HCT116 (cell line): ENCODE data around the gene DGKB. TPM values are rescaled to one million over a fixed set of nuclear protein-coding genes. Genes with fewer than 3 reads are reported as not detected.

Experiments used
- ATAC-seq: fragments of 200-7000 bp; cut with Tn5 transposase; 2 replicates; pipeline ENCODE4 v1.9.1; 2020; ENCODE audit warnings: mild to moderate bottlenecking, moderate library complexity
- BruUV-seq: library from RNA; stranded (reverse); fragments of 400-500 nt; replicated peaks from 2 replicates; lab custom pipeline; 2021; lab: Mats Ljungman, UMichigan
- CTCF ChIA-PET: fragments of 300-600 bp; sonication (Branson Sonifier 250); formaldehyde crosslinking; loops from one replicate; lab custom pipeline; 2021; ENCODE audit warnings: antibody characterized with exemption; lab: Charles Lee
- POLR2A ChIA-PET: fragments of 300-600, 350-600 bp; sonication (Branson Sonifier 250); formaldehyde crosslinking; loops from one replicate; lab custom pipeline; 2021; ENCODE audit warnings: antibody characterized with exemption; lab: Charles Lee
- RAD21 ChIA-PET, 2 experiments: fragments of 300-600 bp; sonication (Branson Sonifier 250); formaldehyde crosslinking; loops; one replicate each; lab custom pipeline; 2023; ENCODE audit warnings: low total read pairs in 2 of 2; ENCODE audit not compliant: uncharacterized antibody in 2 of 2, unreplicated experiment in 2 of 2, low non-redundant PET in 1 of 2; lab: Charles Lee
- DNase-seq: peaks from one replicate; pipeline ENCODE4 v3.0.0-alpha.2; 2010; ENCODE audit warnings: low read depth, low spot score
- H2AFZ ChIP-seq: fragments of 200-600 bp; shearing (Covaris generic), sonication (generic); 2 replicates; pipeline ENCODE4 v1.6.1; 2017; ENCODE audit warnings: low read depth, mixed run types, mixed read lengths, antibody characterized with exemption, low read length; ENCODE audit not compliant: poor library complexity, severe bottlenecking
- H3K27ac ChIP-seq: 2 replicates; pipeline ENCODE4 v1.5.1; 2012; ENCODE audit warnings: low read depth, low read length
- H3K27me3 ChIP-seq: fragments of 200-600 bp; sonication (generic); 2 replicates; pipeline ENCODE4 v1.6.1; 2016; ENCODE audit warnings: mixed run types, low read length, mixed read lengths; ENCODE audit not compliant: insufficient read depth
- H3K36me3 ChIP-seq, 2 experiments: fragments of 200-500 bp in 1 of 2; fragments of 200-600 bp in 1 of 2; sonication (Bioruptor generic) in 1 of 2; sonication (generic) in 1 of 2; 2 replicates each; pipeline versions ENCODE4 v1.5.1 to v1.6.1; 2014 to 2016; ENCODE audit warnings: low read length in 2 of 2, inconsistent platforms in 1 of 2, mixed read lengths in 1 of 2, mixed run types in 1 of 2; ENCODE audit not compliant: insufficient read depth in 2 of 2, control insufficient read depth in 1 of 2
- H3K4me1 ChIP-seq, 2 experiments: fragments of 200-600 bp in 1 of 2; sonication (generic) in 1 of 2; 2 replicates each; pipeline versions ENCODE4 v1.5.1 to v1.6.1; 2012 to 2017; ENCODE audit warnings: low read length in 2 of 2, inconsistent platforms in 1 of 2, mild to moderate bottlenecking in 1 of 2, mixed read lengths in 1 of 2, mixed run types in 1 of 2, moderate library complexity in 1 of 2; ENCODE audit not compliant: insufficient read depth in 2 of 2, control insufficient read depth in 1 of 2
- H3K4me2 ChIP-seq: fragments of 200-600 bp; sonication (generic); 2 replicates; pipeline ENCODE4 v1.6.1; 2017; ENCODE audit warnings: mixed run types, low read length, mixed read lengths
- H3K4me3 ChIP-seq, 2 experiments: fragments of 200-600 bp in 1 of 2; sonication (generic) in 1 of 2; replicated peaks in 1 of 2; 2 replicates each; pipeline ENCODE4 v1.5.1; 2011 to 2016; ENCODE audit warnings: low read length in 2 of 2, control low read depth in 1 of 2, low read depth in 1 of 2, mild to moderate bottlenecking in 1 of 2, mixed read lengths in 1 of 2, mixed run types in 1 of 2
- H3K79me2 ChIP-seq: fragments of 200-600 bp; sonication (generic); 2 replicates; pipeline ENCODE4 v1.6.1; 2017; ENCODE audit warnings: mild to moderate bottlenecking, mixed run types, low read length, moderate library complexity, mixed read lengths; ENCODE audit not compliant: insufficient read depth
- H3K9ac ChIP-seq: fragments of 200-600 bp; sonication (generic); 2 replicates; pipeline ENCODE4 v1.6.1; 2016; ENCODE audit warnings: low read length, mixed read lengths
- H3K9me2 ChIP-seq: fragments of 200-600 bp; sonication (generic), shearing (Covaris generic); 2 replicates; pipeline ENCODE4 v1.6.1; 2017; ENCODE audit warnings: mixed run types, mild to moderate bottlenecking, moderate library complexity; ENCODE audit not compliant: insufficient read depth
- H3K9me3 ChIP-seq, 2 experiments: fragments of 200-500 bp in 1 of 2; fragments of 200-600 bp in 1 of 2; sonication (Bioruptor generic) in 1 of 2; sonication (generic) in 1 of 2; 2 replicates each; pipeline ENCODE4 v1.6.1; 2014 to 2017; ENCODE audit warnings: low read length in 2 of 2, mixed read lengths in 2 of 2, inconsistent platforms in 1 of 2, low read depth in 1 of 2, mild to moderate bottlenecking in 1 of 2, mixed run types in 1 of 2, moderate library complexity in 1 of 2; ENCODE audit not compliant: control insufficient read depth in 1 of 2, insufficient read depth in 1 of 2
- H4K20me1 ChIP-seq: fragments of 200-600 bp; sonication (generic), shearing (Covaris generic); 2 replicates; pipeline ENCODE4 v1.6.1; 2017; ENCODE audit warnings: mixed run types, mild to moderate bottlenecking, moderate library complexity; ENCODE audit not compliant: insufficient read depth
- ELF1 ChIP-seq: IDR thresholded peaks from 2 replicates; pipeline ENCODE4 v1.6.1; 2012; ENCODE audit warnings: low read depth, borderline replicate concordance
- EZH2 ChIP-seq: fragments of 200-600 bp; sonication (generic); IDR thresholded peaks from 2 replicates; pipeline ENCODE4 v1.6.1; 2017; ENCODE audit warnings: antibody characterized with exemption, mixed run types
- FOSL1 ChIP-seq: IDR thresholded peaks from 2 replicates; pipeline ENCODE4 v1.6.1; 2012; ENCODE audit warnings: low read depth
- JUND ChIP-seq: IDR thresholded peaks from 2 replicates; pipeline ENCODE4 v1.6.1; 2012
- MAX ChIP-seq: IDR thresholded peaks from 2 replicates; pipeline ENCODE4 v1.6.1; 2012
- POLR2A ChIP-seq: IDR thresholded peaks from 2 replicates; pipeline ENCODE4 v1.7.0; 2011; ENCODE audit warnings: borderline replicate concordance; ENCODE audit not compliant: insufficient read depth, insufficient read length; ENCODE audit errors: extremely low read depth
- POLR2AphosphoS5 ChIP-seq: IDR thresholded peaks from 2 replicates; pipeline ENCODE4 v1.6.1; 2011; ENCODE audit warnings: mild to moderate bottlenecking, low read depth, low read length, moderate library complexity
- RAD21 ChIP-seq: IDR thresholded peaks from 2 replicates; pipeline ENCODE4 v1.6.1; 2012; ENCODE audit warnings: low read depth, mild to moderate bottlenecking
- REST ChIP-seq: IDR thresholded peaks from 2 replicates; pipeline ENCODE4 v1.6.1; 2012; ENCODE audit warnings: low read depth
- SIN3A ChIP-seq: IDR thresholded peaks from 2 replicates; pipeline ENCODE4 v1.6.1; 2012; ENCODE audit warnings: low read depth
- SRF ChIP-seq: IDR thresholded peaks from 2 replicates; pipeline ENCODE4 v1.6.1; 2012; ENCODE audit warnings: low read depth
- TCF7L2 ChIP-seq: IDR thresholded peaks from 2 replicates; pipeline ENCODE4 v1.7.0; 2011; ENCODE audit warnings: borderline replicate concordance, inconsistent platforms; ENCODE audit not compliant: insufficient read depth, insufficient read length; ENCODE audit errors: extremely low read depth
- ZBTB33 ChIP-seq: IDR thresholded peaks from 2 replicates; pipeline ENCODE4 v1.6.1; 2011; ENCODE audit warnings: mild to moderate bottlenecking, low read length, moderate library complexity; ENCODE audit not compliant: insufficient replicate concordance; ENCODE audit errors: extremely low read depth
- intact Hi-C: fragments of 100-400 bp; cut with micrococcal nuclease; formaldehyde crosslinking; loops from 2 replicates; pipeline ENCODE4 v1.10.0; 2022
- total RNA-seq: library from RNA; stranded (reverse); gene quantifications from one replicate; pipeline ENCODE4 v1.2.1, GENCODE V29; 2021; ENCODE audit not compliant: unreplicated experiment

Gene DGKB
- total RNA-seq, 1 experiment from 2014 or later = 0.05 TPM

- Histone ChIP-seq H4K20me1 (no peaks in the 10 kb centered on the region), H3K9me2 (no peaks in the 10 kb centered on the region), H3K9ac (no peak overlapping the region)
- intact Hi-C loops = no loop called here
- POLR2A ChIA-PET = no interaction called here
- ATAC-seq = no peak
- TF ChIP-seq ELF1 (no peak), RAD21 (no peak), TCF7L2 (no peak), ZBTB33 (no peak), MAX (no peak), POLR2AphosphoS5 (no peak), POLR2A (no peak), SIN3A (no peak), JUND (no peak), SRF (no peak), EZH2 (no peak), REST (no peak), FOSL1 (no peak)
- TF ChIP-seq, all 23 proteins: peak for 0
- RAD21 ChIA-PET = no interaction called here
- H2AFZ ChIP-seq = no peak overlapping the region
- H3K4me3 ChIP-seq = no peak overlapping the region
- no peaks in the 10 kb centered on the region for H3K36me3 ChIP-seq
- H3K4me2 ChIP-seq = no peak overlapping the region
- no peaks in the 10 kb centered on the region for H3K4me1 ChIP-seq
- H3K79me2 ChIP-seq = no peaks in the 10 kb centered on the region
- no peaks in the 10 kb centered on the region for H3K27me3 ChIP-seq
- CTCF ChIA-PET = no interaction called here
- no peak for DNase-seq
- no peak overlapping the region for H3K27ac ChIP-seq
- BruUV-seq = no TSS peak
- no peaks in the 10 kb centered on the region for H3K9me3 ChIP-seq
Observed at GRCh38 chr7:14368285-14368684, 534.3 kb downstream of the DGKB start.
